ENCODE measurements around the gene NPL.
A peak's percentile ranks its signal among the peaks of the same experiment; 100 is the strongest.

NPL gene

DNA sequence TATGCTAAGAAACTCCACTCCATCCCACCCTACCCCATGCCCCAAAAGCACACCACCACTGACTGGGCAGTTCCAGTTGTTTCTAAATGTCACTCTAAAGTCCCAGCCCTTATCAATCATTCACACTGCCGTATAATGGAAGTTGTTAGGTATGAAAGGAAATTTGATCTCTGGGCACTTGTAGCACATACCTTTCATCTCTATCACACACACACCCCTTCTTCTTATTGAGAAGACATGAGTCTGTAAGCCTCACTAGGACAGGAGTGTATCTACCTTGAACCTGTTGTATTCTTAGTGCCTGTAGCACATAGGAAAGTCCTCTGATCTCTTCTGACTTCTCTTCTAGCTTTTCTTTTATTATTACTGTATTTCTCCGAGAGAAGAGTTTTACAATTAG is 27.3 kb downstream of the NPL start:
- DNase-seq (ENCODE audit: low read depth), result no peak

DNA sequence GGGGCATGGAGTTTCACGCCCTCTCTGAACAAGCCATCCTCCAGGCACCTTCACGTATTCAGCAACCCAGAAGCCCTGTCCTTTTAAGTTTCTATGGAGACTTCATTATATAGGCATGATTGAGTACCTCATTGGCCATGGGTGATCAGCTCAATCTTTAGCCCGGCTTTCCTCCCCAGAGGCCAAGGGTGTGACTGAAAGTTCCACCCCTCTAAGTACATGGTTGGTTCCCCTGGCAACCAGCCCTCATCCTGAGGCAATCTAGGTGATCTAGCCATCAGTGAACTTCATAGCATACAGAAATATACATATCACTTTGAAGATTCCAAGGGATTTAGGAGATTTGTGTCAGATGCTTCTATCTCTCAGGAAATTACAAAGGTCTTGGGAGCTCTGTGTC is 28.2 kb downstream of the NPL start:
- DNase-seq (ENCODE audit: low read depth), result no peak

DNA sequence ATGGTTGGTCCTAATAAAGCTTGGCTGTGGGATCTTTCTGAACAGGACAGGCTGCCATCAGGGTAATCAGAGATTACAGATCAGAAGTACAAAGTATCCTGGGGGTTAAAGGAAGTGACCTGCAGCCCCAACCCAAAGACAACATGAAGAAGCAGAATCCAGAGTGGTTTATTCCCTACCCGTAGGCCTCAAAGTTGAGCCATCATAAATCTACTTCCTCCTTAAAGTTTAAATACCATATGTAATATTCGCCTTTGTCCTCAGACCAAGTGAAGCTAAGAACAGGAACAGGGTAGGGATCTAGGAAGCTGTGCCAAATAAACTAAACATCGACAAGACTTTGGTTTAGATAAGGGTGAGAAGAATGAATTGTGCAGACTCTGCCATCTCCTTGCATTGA is 33.6 kb downstream of the NPL start:
- DNase-seq (ENCODE audit: low read depth), result no peak

- no peak for DNase-seq (ENCODE audit: low read depth)
Measured at GRCh38 chr1:182826892-182827291, 37.3 kb downstream of the NPL start.

DNA sequence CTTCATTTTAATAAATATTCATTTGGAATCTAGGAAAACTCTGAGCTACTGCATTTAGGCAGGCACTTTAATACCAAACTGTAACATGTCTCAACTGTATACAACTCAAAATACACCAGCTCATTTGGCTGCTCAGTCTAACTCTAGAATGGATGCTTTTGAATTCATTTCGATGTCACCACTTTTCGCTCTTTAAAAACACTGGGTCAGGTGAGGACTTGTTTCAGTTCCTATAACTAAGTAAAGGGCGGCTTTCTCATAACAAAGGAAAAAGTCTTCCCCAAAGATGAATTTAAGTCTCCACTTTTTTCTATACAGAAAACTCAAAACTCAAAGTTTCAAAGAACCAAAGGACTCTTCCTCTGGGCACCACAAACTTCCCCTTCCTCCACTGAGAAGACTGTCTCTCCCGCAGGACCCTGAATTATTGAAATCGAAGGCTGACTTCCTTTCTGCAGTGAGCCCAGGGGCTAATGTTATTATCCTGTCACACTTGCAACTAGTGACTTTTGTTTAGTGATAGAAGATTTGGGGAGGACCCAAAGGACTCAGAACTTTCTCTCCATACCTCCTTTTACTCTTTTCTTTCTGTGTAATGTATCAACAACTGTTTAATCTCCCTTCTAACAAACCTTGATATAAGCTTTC is 39.8 kb downstream of the NPL start:
- no peak for DNase-seq (ENCODE audit: low read depth)

DNA sequence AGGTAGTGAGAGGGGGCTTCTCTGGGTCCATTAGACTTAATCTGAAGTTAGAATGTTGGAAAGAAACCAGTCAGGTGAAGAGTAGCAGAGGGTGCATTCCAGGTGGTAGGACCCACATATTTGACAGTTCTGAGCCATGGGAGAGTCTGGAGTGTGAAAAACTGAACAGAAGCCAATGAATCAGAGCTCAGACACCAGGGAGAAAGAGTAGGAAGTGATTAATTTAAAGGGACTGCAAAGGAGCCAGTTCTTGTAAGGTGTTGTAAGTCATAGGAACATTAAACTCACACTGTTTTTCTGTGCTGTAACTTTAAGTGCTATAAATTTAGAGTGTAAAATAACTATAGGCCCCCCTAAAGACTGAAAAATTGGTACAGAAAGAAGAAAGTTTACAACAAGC is 43.7 kb downstream of the NPL start:
- no peak for DNase-seq (ENCODE audit: low read depth)

DNA sequence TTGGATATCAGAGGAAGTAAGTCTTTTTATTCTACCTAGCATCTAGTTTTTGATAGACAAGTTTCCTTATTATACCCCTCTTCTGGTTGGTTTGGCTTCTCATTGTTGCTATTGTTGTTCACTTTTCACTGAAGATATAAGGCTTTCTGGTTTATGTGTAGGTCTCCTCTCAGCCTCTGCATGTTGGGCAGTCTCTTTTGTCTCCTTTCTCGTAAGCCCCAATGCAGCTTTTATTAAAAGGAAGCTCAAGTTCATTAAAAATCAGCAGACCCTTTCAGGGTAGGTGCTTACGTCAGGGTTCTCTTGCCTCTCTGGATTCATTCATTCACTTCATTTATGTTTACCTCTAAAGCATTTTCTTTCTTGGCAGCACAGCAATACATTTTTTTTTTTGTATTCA is 44.8 kb downstream of the NPL start:
- no peak for DNase-seq (ENCODE audit: low read depth)

GRCh38 chr1:182835806-182836205 is 46.2 kb downstream of the NPL start:
- DNase-seq (ENCODE audit: low read depth), result no peak

DNA sequence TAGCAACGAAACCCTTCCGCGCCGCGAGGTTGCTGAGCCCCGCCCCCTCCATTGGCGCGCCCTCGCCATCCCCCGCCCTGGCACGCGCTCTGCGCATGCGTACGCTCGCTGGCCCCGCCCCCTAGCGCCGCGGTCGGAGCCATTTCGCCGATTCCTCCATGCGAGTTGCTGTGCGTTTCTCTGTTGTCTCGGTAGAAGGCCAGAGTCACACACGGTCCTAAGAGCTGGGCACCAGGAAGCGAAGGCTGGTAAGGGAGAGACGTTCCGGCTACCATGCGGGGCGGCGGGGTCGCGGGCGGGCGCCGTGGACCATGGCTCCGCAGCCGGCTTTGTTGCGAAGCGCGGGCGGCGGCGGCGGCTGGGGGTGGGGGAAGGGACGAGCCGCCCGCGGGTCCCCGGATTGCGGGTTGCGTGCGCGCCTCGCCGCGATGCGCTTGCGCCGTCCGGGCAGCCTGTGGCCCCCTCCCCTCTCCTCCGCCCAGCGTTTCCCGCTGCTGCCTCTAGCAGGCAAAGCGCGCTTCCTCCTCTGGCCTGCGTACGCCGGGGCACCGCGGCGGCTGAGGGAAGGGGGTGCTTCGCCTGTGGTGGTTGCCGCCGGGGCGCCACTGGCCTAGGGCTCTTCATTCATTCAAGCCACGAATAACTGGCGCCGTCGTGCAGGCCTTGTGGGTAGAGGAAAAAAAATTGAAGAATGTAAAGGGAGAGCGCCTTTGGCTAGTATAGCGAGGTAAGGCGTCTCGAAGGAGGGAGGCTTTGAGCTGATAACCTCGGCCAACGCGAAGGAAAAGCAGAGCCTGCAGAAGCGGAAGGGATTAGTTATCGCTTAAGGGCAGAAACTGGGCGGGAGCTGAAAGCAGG is 49.9 kb downstream of the NPL start, which contains the start of gene DHX9:
TSS of gene DHX9 (plus strand) at position 139 of the 858 bp plus-strand sequence. CDS start 3,220 bp downstream, outside the sequence.
- DNase-seq (ENCODE audit: low read depth), result peak; percentile 95

- DNase-seq (ENCODE audit: low read depth), result no peak
Measured at GRCh38 chr1:182841368-182841988, 51.9 kb downstream of the NPL start.

GRCh38 chr1:182842265-182842664 is 52.7 kb downstream of the NPL start:
- DNase-seq (ENCODE audit: low read depth), result no peak

GRCh38 chr1:182845379-182845778 is 55.8 kb downstream of the NPL start:
- DNase-seq (ENCODE audit: low read depth), result no peak

- no peak for DNase-seq (ENCODE audit: low read depth)
Measured at GRCh38 chr1:182845894-182846293, 56.3 kb downstream of the NPL start.

GRCh38 chr1:182847105-182847504 is 57.5 kb downstream of the NPL start:
- no peak for DNase-seq (ENCODE audit: low read depth)

DNA sequence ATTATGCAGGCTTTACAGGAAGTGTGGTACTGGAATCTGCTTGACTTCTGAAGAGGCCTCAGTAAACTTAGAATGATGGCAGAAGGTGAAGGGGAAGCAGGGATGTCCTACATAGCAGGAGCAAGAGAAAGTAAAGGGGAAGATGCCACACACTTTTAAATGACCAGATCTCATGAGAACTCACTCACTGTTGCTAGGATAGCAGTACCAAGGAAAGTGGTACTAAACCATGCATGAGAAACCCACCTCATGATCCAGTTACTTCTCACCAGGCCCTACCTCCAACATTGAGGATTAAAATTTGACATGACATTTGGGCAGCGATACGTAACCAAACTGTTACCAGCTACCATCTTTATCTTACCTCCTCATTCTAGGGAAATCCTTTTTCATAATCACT is 59.2 kb downstream of the NPL start:
- no peak for DNase-seq (ENCODE audit: low read depth)

GRCh38 chr1:182850319-182850718 is 60.7 kb downstream of the NPL start:
- no peak for DNase-seq (ENCODE audit: low read depth)

DNA sequence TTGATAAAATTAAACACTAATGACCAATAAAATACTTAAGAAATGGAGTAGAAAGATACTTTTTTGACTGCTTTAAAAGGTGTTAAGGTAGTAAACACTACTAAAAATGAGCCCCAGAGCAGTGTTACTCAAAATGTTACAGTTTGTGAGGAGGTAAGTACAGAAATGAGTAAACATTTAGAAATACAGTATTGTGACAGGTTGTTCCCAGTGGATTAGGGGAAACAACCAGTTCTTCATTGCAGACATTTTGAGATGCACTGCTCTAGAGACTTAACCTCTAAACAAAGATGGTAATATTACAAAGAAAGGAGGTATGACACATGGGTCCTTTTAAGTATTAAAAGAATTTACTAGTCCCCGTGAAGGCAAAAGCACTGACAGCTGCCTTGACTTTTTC is 62.3 kb downstream of the NPL start:
- DNase-seq (ENCODE audit: low read depth), result no peak

DNA sequence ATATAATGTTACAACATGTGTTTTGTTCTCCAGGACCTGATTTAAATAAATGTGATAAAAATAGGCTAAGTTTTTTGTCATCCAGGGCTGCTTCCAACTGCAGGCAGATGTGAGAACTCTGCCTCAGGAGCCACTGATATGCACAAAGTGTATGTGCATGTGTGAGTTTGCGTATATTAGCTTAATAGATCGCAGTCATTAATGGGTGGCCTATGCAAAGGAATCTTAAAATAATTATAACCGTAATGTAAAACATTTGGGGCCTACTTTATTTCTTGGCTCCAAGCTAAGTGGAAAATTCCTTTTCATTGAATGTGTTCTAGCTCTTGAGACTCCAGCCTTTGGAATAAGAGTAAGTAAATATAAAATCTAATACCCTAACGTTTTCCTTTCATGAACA is 66.3 kb downstream of the NPL start:
- DNase-seq (ENCODE audit: low read depth), result no peak

GRCh38 chr1:182857212-182857611 is 67.6 kb downstream of the NPL start:
- DNase-seq (ENCODE audit: low read depth), result no peak

GRCh38 chr1:182860658-182861057 is 71.1 kb downstream of the NPL start:
- no peak for DNase-seq (ENCODE audit: low read depth)

- DNase-seq (ENCODE audit: low read depth), result no peak
Measured at GRCh38 chr1:182861994-182862393, 72.4 kb downstream of the NPL start.

DNA sequence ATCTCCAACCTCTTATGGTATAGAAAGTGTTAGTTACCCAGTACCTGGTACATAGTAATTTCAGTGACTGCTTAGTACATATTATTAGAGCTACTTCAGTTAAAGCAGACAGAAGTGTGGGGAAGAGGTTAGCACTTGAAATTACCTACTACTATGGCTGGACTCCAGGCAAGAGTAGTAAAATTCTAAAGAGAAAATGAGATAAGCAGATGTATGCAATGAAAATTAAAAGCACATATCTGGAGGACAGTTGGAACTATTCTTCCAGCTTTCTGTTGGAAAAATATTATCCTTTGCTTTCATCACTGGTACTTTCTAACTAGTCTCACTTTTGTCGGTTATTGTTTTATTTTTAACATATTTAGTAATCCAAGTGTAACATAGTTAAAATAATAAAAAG is 73.3 kb downstream of the NPL start:
- DNase-seq (ENCODE audit: low read depth), result no peak

- DNase-seq (ENCODE audit: low read depth), result no peak
Measured at GRCh38 chr1:182863940-182864339, 74.4 kb downstream of the NPL start.
